H1 (cell line): Measurements from ENCODE around the gene PLIN4. TPM values are rescaled to one million over a fixed set of nuclear protein-coding genes. Genes with fewer than 3 reads are reported as not detected.

Experiments
- ASH2L ChIP-seq: fragments of 200-600, 300-600 bp; sonication (generic); IDR thresholded peaks from one replicate; pipeline ENCODE4 v1.7.1; 2017; ENCODE audit warnings: low read length
- CHD7 ChIP-seq: fragments of 300-600 bp; sonication (generic); IDR thresholded peaks from 2 replicates; pipeline ENCODE4 v1.7.1; 2012; ENCODE audit warnings: low read length, moderate library complexity, mild to moderate bottlenecking, inconsistent platforms; ENCODE audit not compliant: insufficient replicate concordance
- EP300 ChIP-seq, 2 experiments: IDR thresholded peaks; 1 replicate in 1 of 2; 2 replicates in 1 of 2; pipeline ENCODE4 v1.6.1; 2011 to 2012; ENCODE audit warnings: low read depth in 2 of 2, low read length in 2 of 2, mild to moderate bottlenecking in 2 of 2, borderline replicate concordance in 1 of 2, inconsistent platforms in 1 of 2, moderate library complexity in 1 of 2
- EZH2 ChIP-seq: fragments of 200-600 bp; sonication (generic); IDR thresholded peaks from 2 replicates; pipeline ENCODE4 v1.7.1; 2012; ENCODE audit warnings: low read depth, mild to moderate bottlenecking, moderate library complexity, low read length, inconsistent platforms; ENCODE audit not compliant: severe bottlenecking
- HDAC2 ChIP-seq, 2 experiments: fragments of 300-600 bp in 1 of 2; sonication (generic) in 1 of 2; IDR thresholded peaks; 2 replicates each; pipeline ENCODE4 v1.6.1; 2011 to 2012; ENCODE audit warnings: low read depth in 2 of 2, low read length in 2 of 2, mild to moderate bottlenecking in 2 of 2, moderate library complexity in 2 of 2, borderline replicate concordance in 1 of 2, inconsistent platforms in 1 of 2
- NANOG ChIP-seq: IDR thresholded peaks from 2 replicates; pipeline ENCODE4 v1.6.1; 2011; ENCODE audit warnings: low read length, low read depth, mild to moderate bottlenecking, inconsistent platforms; ENCODE audit not compliant: insufficient read depth, poor library complexity, severe bottlenecking
- PHF8 ChIP-seq: fragments of 200-600 bp; sonication (generic); conservative IDR thresholded peaks from 2 replicates; pipeline ENCODE4 v1.7.1; 2012; ENCODE audit warnings: low read depth, mild to moderate bottlenecking, inconsistent platforms, low read length, moderate library complexity
- RBBP5 ChIP-seq: IDR thresholded peaks from 2 replicates; pipeline ENCODE4 v1.7.1; 2012; ENCODE audit warnings: low read depth, mild to moderate bottlenecking, inconsistent platforms, low read length, moderate library complexity, borderline replicate concordance
- TAF1 ChIP-seq: IDR thresholded peaks from 2 replicates; pipeline ENCODE4 v1.6.1; 2011; ENCODE audit warnings: mild to moderate bottlenecking, low read depth, low read length
- polyA plus RNA-seq, 7 experiments: library from polyadenylated mRNA; depleted of rRNA in 3 of 7; stranded (reverse) in 5 of 7; unstranded in 2 of 7; fragments of >200 nt in 5 of 7; fragments of 200-250 nt in 2 of 7; gene quantifications; 1 replicate in 5 of 7; 2 replicates in 1 of 7; 4 replicates in 1 of 7; pipeline versions ENCODE4 v1.2.1 to v1.2.3, GENCODE V29; 2011 to 2013; ENCODE audit warnings: missing spikeins in 2 of 7, mixed read lengths in 2 of 7
- total RNA-seq: library from RNA; stranded (reverse); fragmentation: NEBNext Ultra II Directional; extraction: Animal tissue kit (Norgen Biotek cat#: 25700); gene quantifications from 2 replicates; pipeline ENCODE4 v1.2.1, GENCODE V29; 2021

PLIN4 gene
- total and polyA plus RNA-seq, 2 of the 8 experiments (the other 6 are each of a cell fraction or from before 2014, with no cell fraction given), result 0.35 to 0.45 TPM

GRCh38 chr19:4471403-4472173 is 46.7 kb downstream of the PLIN4 start (continued):
- no peak for TF ChIP-seq ASH2L
- TF ChIP-seq PHF8, result 0 out of 2 replicates have a peak, but pooled peaks have one; percentile 24
- TF ChIP-seq TAF1, result no peak
- TF ChIP-seq EZH2, result no peak
- TF ChIP-seq RBBP5, result no peak
- TF ChIP-seq NANOG, result no peak
- no peak for TF ChIP-seq CHD7
- TF ChIP-seq HDAC2 (IDR thresholded peaks at IDR 0.05; ENCODE audit: borderline replicate concordance in 1 of 2, low read depth in 2 of 2, low read length in 2 of 2), result no peak
- TF ChIP-seq EP300 (IDR thresholded peaks at IDR 0.05; ENCODE audit: borderline replicate concordance in 1 of 2, low read depth in 2 of 2, low read length in 2 of 2), result no peak
